Omental fat pad (tissue), 4 donors: Measurements from ENCODE around the gene ARAP3. TPM values are rescaled to one million over a fixed set of nuclear protein-coding genes. Genes with fewer than 3 reads are reported as not detected.

Experiments
- ATAC-seq: fragments of 150-250 bp; one replicate; pipeline ENCODE4 v1.9.1; 2016; ENCODE audit warnings: mild to moderate bottlenecking, moderate library complexity; ENCODE audit not compliant: low FRiP score
- DNase-seq: peaks from one replicate; pipeline ENCODE4 v3.0.0-alpha.2; 2019; ENCODE audit warnings: low spot score
- total RNA-seq, 4 donors: library from RNA; depleted of rRNA; stranded (reverse); fragments of >200 nt; gene quantifications; one replicate each; pipeline ENCODE4 v1.1.0, GENCODE V29; 2016
- TF ChIP-seq, protein P1 (sequence below), 3 donors: fragments of 450-650 bp; IDR thresholded peaks; one replicate each; pipeline ENCODE4 v1.5.1; 2016 to 2017; ENCODE audit warnings: antibody characterized with exemption in 3 of 3, mild to moderate bottlenecking in 3 of 3, moderate library complexity in 2 of 3

Gene ARAP3
- total RNA-seq, 4 donors from 2014 or later: 2.6 to 36.1 (median 9.1) TPM

DNA sequence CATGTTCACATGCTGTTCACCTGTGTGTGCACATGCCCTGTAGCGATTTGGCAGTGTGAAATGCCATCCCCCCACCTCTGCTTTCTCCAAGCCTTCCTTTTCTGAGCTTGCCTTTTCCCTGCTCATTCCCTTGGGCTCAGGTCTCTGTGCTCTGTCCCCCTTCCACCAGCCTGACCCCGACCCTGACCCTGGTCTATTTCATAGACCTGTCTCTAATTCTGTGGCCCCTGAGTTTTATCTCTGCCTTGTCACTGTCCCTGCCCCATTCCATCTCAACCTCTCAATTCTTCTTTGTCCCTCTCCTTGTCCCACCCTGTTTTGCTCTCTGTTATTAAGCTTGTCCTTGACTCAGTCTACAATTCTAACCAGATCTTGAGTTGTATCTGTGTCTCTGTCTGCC lies 735 bp downstream of the ARAP3 start:
- DNase-seq: no peak
- TF ChIP-seq, protein P1, sequence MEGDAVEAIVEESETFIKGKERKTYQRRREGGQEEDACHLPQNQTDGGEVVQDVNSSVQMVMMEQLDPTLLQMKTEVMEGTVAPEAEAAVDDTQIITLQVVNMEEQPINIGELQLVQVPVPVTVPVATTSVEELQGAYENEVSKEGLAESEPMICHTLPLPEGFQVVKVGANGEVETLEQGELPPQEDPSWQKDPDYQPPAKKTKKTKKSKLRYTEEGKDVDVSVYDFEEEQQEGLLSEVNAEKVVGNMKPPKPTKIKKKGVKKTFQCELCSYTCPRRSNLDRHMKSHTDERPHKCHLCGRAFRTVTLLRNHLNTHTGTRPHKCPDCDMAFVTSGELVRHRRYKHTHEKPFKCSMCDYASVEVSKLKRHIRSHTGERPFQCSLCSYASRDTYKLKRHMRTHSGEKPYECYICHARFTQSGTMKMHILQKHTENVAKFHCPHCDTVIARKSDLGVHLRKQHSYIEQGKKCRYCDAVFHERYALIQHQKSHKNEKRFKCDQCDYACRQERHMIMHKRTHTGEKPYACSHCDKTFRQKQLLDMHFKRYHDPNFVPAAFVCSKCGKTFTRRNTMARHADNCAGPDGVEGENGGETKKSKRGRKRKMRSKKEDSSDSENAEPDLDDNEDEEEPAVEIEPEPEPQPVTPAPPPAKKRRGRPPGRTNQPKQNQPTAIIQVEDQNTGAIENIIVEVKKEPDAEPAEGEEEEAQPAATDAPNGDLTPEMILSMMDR (IDR thresholded peaks at IDR 0.05): no peak
- no peak for ATAC-seq

DNA sequence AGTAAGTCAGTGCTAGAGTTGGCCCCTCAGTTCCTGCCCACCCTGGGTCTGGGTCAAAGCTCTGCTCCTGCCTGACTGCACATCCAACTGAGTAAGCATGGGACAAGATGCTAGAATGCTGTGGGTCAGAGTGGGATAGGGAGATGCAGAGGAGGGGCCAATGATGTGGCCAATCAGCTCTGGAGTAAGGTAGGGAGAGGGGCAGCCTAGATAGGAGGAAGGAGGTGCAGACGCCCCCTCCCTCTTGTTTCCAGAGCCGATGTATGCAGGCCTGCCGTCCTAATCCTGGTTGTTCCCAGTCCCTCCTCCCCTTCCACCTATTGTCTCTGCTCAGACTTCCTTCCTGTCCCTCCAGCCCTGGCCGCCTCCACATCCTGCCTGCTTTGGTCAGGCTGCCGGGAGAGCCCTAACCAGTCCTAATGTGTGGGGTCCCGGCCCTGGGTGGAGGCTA lies 1.3 kb downstream of the ARAP3 start:
- TF ChIP-seq, protein P1 (IDR thresholded peaks at IDR 0.05): no peak
- DNase-seq: no peak
- ATAC-seq: no peak

- no peak for ATAC-seq
- TF ChIP-seq, protein P1 (IDR thresholded peaks at IDR 0.05): no peak
- DNase-seq: no peak
Observed at GRCh38 chr5:141680178-141680577, 1.9 kb downstream of the ARAP3 start.

GRCh38 chr5:141677415-141677814 lies 4.6 kb downstream of the ARAP3 start:
- TF ChIP-seq, protein P1 (IDR thresholded peaks at IDR 0.05): no peak
- ATAC-seq (no peak), DNase-seq (no peak)

DNA sequence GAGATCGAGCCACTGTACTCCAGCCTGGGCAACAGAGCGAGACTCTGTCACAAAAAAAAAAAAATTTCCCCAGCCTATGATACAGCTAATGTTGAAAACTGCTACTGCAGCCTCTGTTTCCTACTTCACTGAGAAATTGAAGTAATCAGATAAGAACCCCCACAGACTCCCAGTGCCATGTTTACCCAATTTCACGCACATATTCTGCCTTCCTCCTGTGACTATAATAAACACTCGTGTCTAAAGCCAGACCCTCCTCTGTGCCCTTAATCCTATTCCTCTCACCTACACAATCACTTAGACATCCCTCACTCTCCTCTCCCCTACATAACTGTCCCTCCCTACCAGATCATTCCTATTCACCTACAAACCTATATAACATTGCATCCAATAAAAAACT lies 6.4 kb downstream of the ARAP3 start:
- ATAC-seq (no peak), DNase-seq (no peak)
- TF ChIP-seq, protein P1 (IDR thresholded peaks at IDR 0.05): no peak

DNA sequence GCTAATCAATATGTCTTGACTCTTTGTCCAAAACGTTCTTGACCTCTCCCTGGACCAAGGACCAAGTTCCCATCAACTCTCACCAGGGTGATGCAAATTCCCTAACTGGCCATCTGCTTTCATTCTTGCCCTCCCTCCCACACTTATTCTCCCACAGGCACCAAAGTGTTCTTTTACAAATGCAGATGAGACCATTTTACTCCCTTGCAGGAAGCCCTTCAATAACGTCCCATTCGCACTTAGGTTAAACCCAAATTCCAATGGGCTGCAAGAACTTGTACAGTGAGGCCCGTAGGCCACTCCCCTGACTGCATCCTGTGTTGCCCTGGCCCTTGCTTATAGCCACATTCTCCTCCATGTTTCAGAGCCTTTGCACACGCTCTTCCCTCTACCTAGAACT lies 7.3 kb downstream of the ARAP3 start:
- DNase-seq (no peak), ATAC-seq (no peak)
- TF ChIP-seq, protein P1 (IDR thresholded peaks at IDR 0.05): no peak

GRCh38 chr5:141672841-141673813 lies 8.9 kb downstream of the ARAP3 start:
- no peak for DNase-seq
- TF ChIP-seq, protein P1 (IDR thresholded peaks at IDR 0.05): no peak
- no peak for ATAC-seq
